GM18907 (cell line): Measurements from ENCODE around the gene ENPP1.
"Not testable (repeated sequence)": the region's sequence is repeated elsewhere in the genome, so short reads cannot be mapped to it uniquely, and the experiment has no call there.

Experiments used
- ATAC-seq: cut with Tn5 transposase; IDR thresholded peaks from one replicate; pipeline ENCODE4 v1.9.1; 2021; ENCODE audit warnings: mild to moderate bottlenecking, moderate library complexity; ENCODE audit not compliant: unreplicated experiment

ENPP1 gene

GRCh38 chr6:131867744-131868143 lies 59.9 kb downstream of the ENPP1 start:
- no peak for ATAC-seq

GRCh38 chr6:131868836-131869235 lies 61.0 kb downstream of the ENPP1 start:
- ATAC-seq: no peak

DNA sequence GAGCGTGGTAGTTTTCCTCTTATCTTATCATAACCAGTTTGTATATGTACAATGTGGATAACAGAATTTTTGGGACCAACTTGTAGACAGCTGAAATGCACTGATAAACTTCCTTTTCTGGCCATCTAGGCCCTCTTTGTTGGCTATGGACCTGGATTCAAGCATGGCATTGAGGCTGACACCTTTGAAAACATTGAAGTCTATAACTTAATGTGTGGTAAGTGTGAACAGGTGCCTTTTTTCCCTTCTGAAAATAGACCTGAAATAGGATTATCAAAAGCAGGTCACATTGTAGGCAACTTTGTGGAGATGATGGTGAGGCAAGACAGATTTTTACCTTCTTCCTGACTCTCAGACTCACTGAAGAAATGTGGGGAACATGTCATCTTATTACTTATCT lies 67.8 kb downstream of the ENPP1 start:
- no peak for ATAC-seq

DNA sequence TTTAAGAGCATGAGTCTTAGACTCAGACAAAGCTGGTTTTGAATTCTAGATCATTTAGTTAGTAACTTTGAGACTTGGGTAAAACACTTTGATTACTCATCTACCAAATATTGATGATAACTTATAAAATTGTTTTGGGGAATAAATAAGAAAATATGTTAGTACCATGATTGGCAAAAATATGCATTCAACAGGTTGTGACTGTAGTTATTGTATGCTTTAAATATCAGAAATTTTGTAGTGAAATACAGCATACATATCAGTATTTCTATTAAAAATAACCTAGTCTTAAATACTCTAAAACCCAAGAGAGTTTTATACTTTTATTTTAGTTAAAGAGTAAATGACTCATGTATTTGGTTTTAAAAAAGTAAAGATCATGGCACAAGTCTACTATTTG lies 68.7 kb downstream of the ENPP1 start:
- ATAC-seq: no peak

DNA sequence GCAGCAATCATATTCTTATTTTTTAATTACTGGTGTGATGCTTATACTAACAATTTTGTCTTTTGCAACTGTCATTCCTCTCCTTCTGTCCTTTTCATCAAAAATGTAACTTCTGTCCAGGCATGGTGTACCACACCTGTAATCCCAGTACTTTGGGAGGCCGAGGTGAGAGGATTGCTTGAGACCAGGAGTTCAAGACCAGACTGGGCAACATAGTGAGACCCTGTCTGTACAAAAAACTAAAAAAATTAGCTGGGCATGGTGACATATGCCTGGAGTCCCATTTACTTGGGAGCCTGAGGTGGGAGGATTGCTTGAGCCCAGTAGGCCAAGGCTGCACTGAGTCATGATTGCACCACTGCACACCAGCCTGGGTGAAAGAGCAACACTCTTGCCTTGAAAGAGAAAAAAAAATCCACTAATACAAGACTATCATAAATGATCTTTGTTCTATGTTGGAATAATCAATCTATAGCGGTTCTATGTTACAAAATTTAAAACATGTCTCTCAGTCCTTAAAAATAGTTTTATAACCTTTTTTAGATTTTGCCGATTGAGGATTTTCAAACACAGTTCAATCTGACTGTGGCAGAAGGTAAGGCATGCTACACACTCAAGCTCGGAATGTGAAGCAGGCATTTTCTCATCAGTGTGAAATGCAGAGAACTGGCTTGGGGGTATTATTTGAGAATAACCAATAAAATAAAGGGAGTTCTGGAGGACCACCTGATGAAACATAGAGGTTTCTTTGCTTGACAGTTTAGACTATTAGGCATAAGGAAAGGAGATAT lies 70.4 kb downstream of the ENPP1 start:
- ATAC-seq: no peak

DNA sequence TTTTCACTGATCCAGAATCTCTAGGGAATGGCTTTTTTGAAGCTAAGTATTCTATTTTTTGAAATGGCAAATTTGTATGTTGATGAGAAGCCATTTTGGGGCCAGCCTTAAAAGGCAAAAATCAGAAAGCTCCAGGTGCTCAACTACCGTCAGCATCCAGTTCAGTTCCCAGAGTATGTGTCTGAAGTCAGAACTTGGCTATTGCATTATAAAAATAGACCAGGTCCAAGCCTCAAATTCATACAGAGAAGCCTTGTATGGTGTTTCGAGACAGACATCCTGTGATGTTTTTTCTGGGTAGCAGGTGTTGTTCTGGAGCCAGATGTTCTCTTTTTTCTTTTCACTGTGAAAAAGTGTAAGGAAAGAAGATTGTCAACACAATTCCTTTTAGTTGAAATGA lies 75.2 kb downstream of the ENPP1 start:
- no peak for ATAC-seq

- ATAC-seq: no peak
Observed at GRCh38 chr6:131885237-131885636, 77.4 kb downstream of the ENPP1 start.

- no peak for ATAC-seq
Observed at GRCh38 chr6:131886517-131886916, 78.7 kb downstream of the ENPP1 start.

GRCh38 chr6:131890091-131890490 lies 82.3 kb downstream of the ENPP1 start:
- no peak for ATAC-seq

DNA sequence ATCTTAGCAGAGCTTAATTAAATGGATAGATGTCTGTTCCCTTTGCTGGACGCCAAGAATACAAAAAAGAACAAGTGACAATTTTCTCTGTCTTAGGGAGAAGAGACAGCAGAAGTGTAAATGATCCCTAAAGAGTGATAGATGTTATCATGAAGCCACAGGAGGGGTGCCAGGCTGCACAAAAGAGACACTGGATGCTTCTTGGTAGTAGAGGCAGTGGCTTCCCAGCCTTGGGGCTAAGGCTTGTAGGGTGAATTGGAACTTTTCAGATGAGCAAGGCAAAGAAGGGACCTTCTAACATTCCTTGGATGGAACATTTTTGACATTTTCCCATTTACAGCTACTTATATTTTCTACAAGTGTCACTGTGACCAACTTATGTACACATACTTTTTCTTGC lies 85.4 kb downstream of the ENPP1 start:
- ATAC-seq: no peak

- ATAC-seq: no peak
Observed at GRCh38 chr6:131894493-131895424, 86.9 kb downstream of the ENPP1 start.

GRCh38 chr6:131897050-131897435 lies 89.2 kb downstream of the ENPP1 start:
- ATAC-seq: no peak

- ATAC-seq: no peak
Observed at GRCh38 chr6:131897621-131898020, 89.8 kb downstream of the ENPP1 start.

GRCh38 chr6:131898718-131899117 lies 90.9 kb downstream of the ENPP1 start:
- ATAC-seq: no peak

GRCh38 chr6:131900231-131900630 lies 92.4 kb downstream of the ENPP1 start:
- ATAC-seq: no peak

DNA sequence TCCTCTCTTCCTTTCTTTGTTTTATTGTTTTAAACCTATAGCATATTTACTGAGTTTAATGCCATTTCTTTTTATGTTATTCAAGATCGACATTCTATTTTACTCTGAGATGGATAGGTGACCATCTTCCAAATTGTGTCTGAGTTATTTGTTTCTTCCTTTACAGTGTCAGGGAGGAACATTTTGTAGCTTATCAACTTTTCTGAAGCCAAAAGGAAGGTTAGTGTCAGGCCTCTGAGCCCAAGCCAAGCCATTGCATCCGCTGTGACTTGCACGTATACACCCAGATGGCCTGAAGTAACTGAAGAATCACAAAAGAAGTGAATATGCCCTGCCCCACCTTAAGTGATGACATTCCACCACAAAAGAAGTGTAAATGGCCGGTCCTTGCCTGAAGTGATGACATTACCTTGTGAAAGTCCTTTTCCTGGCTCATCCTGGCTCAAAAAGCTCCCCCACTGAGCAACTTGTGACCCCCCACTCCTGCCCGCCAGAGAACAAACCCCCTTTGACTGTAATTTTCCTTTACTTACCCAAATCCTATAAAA lies 93.6 kb downstream of the ENPP1 start:
- ATAC-seq: not testable (repeated sequence)

GRCh38 chr6:131903734-131904133 lies 95.9 kb downstream of the ENPP1 start:
- ATAC-seq: not testable (repeated sequence)

DNA sequence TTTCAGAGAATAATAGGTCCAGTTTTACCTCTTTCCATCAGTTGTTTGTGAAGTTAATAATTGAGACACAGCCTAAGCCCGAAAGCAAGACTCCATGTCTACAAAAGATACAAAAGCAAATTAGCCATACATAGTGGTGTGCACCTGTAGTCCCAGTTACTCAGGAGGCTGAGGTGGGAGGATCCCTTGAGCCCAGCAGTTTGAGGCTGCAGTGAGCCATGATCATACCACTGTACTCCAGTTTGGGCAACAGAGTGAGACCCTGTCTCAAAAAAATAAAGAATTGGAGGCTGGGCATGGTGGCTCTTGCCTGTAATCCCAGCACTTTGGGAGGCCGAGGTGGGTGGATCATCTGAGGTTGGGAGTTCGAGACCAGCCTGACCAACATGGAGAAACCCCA lies 101.0 kb downstream of the ENPP1 start:
- ATAC-seq: not testable (repeated sequence)

GRCh38 chr6:131909408-131910218 lies 101.8 kb downstream of the ENPP1 start:
- peak; percentile 98 for ATAC-seq

DNA sequence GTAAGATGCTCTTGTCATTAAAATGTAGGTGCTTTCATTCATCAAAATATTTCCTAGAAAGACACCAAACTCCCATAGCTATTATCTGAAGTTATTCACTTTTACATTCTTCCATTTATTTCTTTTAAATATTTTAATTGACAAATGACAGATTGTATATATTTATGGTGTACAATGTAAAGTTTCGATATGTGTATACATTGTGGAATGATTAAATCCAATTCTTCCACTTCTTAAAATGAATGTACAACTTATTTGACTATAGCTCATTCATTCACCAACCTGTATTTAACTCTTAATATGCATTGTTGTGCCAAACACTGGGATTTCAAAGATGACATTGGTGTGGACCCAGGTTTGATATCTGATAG lies 102.4 kb downstream of the ENPP1 start:
- ATAC-seq: peak; percentile 12

DNA sequence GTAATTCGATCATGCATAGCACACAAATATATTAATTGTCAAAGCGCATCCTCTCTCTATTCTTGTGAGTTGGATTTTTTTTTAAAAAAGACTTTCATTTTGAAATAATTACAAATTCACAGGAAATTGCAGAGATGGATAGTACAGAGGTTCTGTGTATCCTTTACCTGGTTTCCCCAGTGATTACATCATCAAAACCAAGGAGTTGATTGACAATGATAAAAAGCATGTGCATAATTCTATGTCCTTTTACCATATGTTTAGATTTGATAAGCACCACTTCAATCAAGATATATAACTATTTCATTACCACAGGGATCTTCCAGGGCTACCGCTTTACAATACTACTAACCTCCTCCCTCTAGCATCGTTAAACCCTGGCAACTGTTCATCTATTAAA lies 103.1 kb downstream of the ENPP1 start:
- no peak for ATAC-seq
